GM18951 (cell line): Measurements from ENCODE around the gene USP6NL.

ENCODE experiments used
- POLR2A ChIP-seq: IDR thresholded peaks from 4 replicates; pipeline ENCODE4 v1.6.1; 2011; ENCODE audit warnings: mild to moderate bottlenecking; ENCODE audit not compliant: insufficient read length, insufficient read depth; ENCODE audit errors: extremely low read depth
- in situ Hi-C: fragments of 300-500 bp; cut with MboI; formaldehyde crosslinking; loops from one replicate; pipeline ENCODE4 v1.12.0; 2022; ENCODE audit warnings: low sequenced_read_pairs, mixed read lengths, inconsistent platforms; ENCODE audit not compliant: unreplicated experiment

USP6NL gene

DNA sequence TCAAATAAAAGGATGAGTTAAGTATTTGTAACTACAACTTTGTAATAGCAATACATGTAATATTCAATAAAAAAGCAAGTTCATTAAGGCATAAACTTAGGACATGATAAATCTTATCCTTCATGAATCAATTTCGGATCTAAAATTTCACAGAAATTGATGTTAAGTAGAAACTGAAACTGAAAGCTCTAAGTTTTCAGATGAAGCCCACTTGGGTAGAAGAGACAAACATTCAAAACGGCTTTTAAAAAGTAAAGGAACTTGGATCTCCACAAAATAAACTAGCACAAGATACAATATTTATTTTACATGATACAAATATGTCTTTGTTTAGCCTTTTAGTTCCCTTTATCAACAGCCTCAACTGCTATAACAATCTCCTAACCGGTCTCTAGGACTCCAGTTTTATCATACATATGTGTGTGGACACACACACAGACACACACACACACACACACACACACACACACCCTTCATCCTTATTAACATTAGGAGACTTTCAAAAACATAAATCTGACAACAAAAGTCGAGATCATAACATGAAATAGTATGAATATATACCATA, 83.7 kb downstream of the USP6NL start:
- in situ Hi-C loops: no loop called here
- TF ChIP-seq POLR2A: no peak

DNA sequence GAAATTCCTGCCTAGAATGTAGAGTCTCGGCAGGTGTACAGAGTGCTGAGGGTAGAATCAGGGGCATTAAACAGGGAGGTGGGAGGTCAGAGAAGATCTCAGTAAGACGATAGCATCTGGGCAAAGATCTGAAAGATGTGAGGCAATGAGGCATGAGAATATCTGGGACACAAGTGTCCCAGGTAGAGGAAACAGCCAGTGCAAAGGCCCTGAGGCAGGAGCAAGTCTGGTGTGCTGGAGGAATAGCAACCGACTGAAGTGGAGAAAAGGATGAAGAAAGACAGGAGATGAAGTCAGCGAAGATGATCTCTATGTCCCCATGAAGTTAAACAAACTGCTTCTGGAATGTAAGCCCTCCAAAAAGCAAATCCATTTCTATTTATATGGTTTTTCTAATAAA, 84.4 kb downstream of the USP6NL start:
- no peak for TF ChIP-seq POLR2A
- in situ Hi-C loops: no loop called here

DNA sequence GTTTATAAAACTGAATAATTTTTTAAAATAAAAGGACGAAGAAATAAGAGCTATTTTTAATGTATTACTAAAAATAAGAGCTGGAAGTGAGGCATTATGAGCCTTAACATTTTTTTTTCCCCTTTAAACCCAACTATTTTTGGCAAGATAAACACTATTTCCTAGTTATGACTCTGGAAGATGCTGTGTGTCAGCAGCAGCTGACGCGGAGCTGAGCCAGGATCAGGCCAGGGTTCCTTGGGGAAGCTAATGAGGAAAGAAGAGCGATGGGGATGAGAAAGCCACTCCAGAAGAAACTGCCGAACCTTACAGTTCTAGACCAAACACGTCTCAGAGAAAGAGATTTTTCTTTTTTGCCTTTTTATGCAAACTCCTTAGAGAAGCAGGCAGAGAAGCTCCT, 85.9 kb downstream of the USP6NL start:
- in situ Hi-C loops: no loop called here
- TF ChIP-seq POLR2A: no peak

DNA sequence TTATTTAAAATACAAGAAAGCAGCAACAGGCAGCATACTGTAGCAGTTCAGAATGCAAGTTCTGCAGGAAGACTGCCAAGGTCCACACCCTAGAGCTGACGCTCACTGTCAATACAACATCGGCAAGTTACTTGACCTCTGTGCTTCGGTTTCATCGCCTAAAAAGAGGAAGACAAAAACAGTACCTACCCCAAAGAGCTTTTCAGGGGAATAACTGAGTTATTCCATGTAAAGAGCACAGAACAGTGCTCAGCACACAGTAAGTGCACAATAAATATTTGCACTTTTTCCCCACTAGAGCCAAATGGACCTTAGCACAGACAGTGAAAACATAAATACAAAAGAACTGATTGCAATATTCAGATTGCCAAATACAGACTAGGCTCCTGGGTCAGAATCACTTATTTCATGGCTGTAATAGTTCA, 88.6 kb downstream of the USP6NL start:
- TF ChIP-seq POLR2A: no peak
- in situ Hi-C loops: no loop called here

DNA sequence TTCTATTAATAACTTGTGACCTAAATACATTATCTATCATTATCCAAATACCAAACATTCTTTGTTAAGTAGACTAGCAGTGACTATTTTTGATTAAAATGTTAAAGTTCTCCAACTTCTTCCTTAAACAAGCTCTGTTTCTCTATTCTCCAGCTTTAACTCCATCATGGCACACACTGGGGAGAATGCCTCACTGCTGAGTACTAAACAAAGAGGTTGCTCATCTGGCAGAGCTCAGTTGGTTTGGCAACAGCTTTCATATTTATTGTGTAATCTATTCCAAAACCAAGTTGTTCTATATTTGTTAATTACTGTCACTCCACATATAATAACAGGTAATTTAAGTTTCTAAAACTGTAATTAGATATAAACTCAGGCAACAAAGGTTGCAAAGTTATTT, 89.6 kb downstream of the USP6NL start:
- TF ChIP-seq POLR2A: no peak
- in situ Hi-C loops: no loop called here

DNA sequence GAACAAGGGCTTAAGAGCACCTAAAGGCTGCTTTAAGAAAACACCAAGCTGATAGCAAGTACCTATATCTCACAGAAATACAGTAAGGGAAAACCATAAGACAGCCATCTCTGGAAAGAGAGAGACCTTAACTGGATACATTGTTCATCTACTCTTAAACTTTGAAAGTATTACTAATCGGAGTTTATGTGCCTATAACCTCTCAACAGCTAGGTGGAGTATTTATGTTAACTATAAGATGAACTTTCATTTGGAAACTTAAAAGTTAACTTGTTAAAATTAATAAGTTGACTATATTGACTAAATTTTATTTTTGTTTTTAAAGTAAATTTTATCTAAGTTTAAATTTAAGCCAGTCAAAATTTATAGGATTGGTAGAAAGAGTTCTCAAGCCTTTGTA, 90.6 kb downstream of the USP6NL start:
- TF ChIP-seq POLR2A: no peak
- in situ Hi-C loops: no loop called here

DNA sequence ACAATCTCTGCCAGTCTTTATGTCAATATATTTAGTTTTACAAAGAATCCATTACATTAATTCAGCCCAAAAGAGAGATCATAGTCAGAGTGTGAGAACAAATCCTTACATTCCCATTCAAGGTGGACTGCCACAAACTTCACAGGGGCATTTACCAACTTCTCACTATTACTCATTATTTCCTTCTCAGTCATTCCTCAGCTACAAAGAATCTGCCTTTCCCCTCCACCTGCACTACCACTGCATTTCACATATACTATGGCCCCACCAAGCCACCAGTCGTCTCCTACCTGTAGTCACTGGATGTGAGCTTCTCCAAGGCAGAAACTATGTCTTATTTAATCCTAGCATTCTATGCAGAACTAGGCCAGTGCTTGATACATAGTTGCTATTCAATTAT, 94.3 kb downstream of the USP6NL start:
- in situ Hi-C loops: loop anchor here (5.0 to 10.0 kb wide), 2 partner anchors 205 to 238 kb away; no protein-coding TSS in a partner anchor

DNA sequence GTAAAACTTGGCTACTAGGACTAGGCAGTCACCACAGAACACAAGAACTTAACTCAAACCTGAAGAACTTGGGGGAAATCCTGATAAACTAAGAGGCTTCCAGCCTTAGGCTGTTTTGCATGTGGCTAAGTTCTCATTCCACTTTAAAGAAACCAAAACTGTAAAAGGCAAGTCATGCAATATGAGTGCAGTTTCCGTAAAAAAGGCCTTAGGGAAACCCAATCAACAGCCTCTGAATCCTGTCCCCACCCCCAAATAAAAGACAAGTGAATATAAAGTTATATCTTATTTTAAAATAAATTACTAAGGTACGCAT, 95.1 kb downstream of the USP6NL start:
- no peak for TF ChIP-seq POLR2A
- in situ Hi-C loops: loop anchor here (5.0 to 10.0 kb wide), 2 partner anchors 206 to 238 kb away; no protein-coding TSS in a partner anchor

More for the DNA sequence above, 94.3 kb downstream of the USP6NL start:
- TF ChIP-seq POLR2A: no peak

DNA sequence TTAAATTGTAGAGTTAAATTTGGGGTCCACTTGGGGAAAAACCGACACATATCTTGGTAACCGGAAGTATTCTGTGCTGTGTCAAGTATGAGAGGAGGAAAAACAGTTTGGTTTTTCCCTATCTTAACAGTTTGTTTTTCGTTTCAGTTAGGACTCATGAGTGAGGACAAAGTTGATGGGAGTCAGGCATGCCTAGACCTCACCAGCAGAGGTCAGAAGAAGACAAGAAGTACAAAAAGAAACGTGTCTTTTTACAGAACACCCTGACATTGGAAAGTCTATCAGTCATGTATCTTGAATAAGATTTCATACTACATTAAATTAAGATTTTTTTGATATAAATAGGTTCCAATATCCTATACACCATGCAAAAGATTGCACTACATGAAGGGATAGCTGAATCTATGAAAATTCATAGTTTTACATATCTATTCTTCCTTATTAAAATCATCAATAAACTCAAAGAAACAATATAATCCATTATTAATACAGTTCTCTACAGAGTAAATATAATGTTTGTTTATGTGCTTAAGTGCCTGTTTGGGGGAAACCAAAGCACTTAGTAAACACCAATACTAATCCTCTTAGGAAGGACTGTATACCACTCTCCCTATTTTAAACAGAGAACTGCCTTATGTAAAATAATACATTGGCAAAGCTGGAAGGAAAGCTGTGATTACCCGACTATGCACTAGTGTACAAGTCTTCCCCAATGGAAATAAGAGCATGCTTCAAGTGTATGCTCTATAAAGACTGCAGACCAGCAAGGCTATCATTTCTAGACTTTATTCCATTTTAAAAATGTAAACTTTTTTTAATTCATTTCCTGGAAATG, 95.6 kb downstream of the USP6NL start:
- TF ChIP-seq POLR2A: no peak
- in situ Hi-C loops: loop anchor here (5.0 to 10.0 kb wide), 2 partner anchors 206 to 239 kb away; no protein-coding TSS in a partner anchor

DNA sequence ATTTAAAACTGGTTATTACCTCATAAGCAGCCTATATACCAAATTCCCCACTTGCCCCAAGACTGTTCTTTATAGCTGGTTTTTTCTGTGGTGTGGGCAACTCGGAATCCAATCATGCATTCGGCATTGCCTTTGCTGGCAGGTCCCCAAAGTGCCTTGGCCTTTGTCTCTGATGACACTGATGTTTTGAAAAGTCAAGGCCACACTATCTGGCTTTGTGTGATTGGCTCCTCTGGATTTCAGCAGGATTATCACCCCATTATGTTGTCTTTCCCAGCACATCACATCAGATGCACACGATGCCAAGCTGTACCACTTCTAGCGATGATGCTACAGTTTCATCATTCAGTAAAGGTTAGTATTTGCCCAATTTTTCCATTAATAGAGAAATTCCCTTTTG, 97.7 kb downstream of the USP6NL start:
- no peak for TF ChIP-seq POLR2A
- in situ Hi-C loops: loop anchor here (10.0 kb wide), 1 partner anchor 241 kb away; no protein-coding TSS in a partner anchor

DNA sequence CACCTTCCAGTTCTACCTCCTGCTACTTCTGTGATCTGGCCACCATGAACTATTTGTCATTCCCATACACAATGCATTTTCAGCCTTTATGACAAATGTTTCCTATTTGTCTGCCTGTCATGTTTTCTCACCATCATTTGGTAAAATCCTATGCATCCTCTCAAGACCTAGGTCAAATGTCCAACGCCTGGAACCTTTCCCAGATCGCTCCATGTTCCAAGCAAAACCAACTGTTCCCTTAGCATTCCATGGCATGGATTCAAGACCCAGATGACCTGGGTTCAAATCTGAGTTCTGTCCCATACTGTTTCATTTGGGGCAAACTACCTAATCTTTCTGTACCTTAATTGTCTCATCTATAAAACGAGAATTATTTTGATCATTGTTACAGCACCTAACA, 98.9 kb downstream of the USP6NL start:
- in situ Hi-C loops: loop anchor here (10.0 kb wide), 1 partner anchor 242 kb away; no protein-coding TSS in a partner anchor
- no peak for TF ChIP-seq POLR2A

DNA sequence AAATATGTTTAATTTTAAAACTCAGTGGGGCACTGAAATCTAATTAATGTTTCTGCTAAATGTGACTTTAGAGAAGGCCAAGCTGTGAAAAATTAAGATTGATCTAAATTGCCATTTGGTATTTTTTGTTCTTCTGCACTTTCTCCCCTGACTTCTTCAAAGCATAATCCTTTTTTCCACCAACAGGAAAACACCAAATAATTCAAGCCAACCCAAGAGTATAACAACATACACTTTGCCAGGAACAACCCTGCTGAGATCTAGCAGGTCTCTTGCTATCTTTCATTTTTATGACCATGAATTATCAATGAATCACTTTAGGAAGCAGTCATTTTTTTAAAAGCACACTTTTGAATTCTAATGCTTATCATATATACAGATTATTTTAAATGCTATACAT, 100.1 kb downstream of the USP6NL start:
- in situ Hi-C loops: loop anchor here (10.0 kb wide), 1 partner anchor 243 kb away; no protein-coding TSS in a partner anchor
- TF ChIP-seq POLR2A: no peak

DNA sequence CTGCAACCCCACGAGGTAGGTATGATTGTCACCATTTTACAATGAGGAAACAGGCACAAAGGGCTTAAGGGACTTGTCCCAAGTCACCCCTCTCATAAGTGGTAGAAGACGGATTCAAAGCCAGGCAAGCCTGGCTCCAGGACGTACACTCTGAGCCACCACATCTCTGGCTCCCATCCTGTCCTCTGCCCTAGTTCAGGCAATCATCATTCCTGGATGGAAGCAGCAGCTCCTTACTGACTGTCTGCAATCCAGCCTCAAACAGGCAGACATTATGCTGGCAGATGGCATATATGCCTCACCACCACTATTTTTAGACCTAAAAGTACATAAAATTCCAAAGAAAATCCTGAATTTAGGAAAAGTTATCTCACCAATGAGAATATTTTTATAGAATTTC, 100.7 kb downstream of the USP6NL start:
- in situ Hi-C loops: loop anchor here (10.0 kb wide), 1 partner anchor 244 kb away; no protein-coding TSS in a partner anchor
- no peak for TF ChIP-seq POLR2A

DNA sequence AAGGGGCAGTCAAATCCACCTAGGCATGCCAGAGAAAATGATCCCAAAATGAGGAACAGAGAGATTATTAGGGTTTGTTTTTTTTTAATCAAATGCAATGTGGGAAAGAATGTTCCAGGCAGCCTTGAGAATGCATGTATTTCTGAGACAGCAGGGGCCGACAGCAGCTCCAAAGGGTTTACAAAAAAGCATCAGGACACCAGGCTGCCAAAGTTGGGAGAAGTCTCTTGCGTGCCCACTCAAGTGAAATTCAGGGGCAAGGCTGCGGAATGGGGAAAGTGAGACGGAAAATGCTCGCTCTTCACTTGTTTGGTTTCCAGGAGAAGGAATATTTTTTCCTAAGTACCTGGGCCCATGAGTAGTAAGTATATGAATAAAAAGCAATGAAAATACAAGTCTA, 101.2 kb downstream of the USP6NL start:
- in situ Hi-C loops: loop anchor here (10.0 kb wide), 1 partner anchor 245 kb away; no protein-coding TSS in a partner anchor
- no peak for TF ChIP-seq POLR2A
